Astrocyte of the cerebellum (primary cell): ENCODE results near the gene RREB1.

Source experiments
- DNase-seq: peaks from one replicate; pipeline ENCODE4 v3.0.0-alpha.2; 2011; ENCODE audit warnings: low read depth
- H3K4me3 ChIP-seq: 2 replicates; pipeline ENCODE4 v1.5.1; 2011; ENCODE audit warnings: mild to moderate bottlenecking, low read depth, low read length, moderate library complexity
- in situ Hi-C: cut with HindIII; loops from 2 replicates; pipeline ENCODE4 v1.10.0; 2017; ENCODE audit warnings: low sequenced_read_pairs
- TF ChIP-seq, protein P1 (sequence below): IDR thresholded peaks from 2 replicates; pipeline ENCODE4 v1.5.1; 2012; ENCODE audit warnings: low read length, low read depth, moderate library complexity, mild to moderate bottlenecking; ENCODE audit errors: missing control alignments

Gene RREB1

GRCh38 chr6:7175462-7175861 lies 67.7 kb downstream of the RREB1 start:
- H3K4me3 ChIP-seq: no peak overlapping the region
- TF ChIP-seq, protein P1, sequence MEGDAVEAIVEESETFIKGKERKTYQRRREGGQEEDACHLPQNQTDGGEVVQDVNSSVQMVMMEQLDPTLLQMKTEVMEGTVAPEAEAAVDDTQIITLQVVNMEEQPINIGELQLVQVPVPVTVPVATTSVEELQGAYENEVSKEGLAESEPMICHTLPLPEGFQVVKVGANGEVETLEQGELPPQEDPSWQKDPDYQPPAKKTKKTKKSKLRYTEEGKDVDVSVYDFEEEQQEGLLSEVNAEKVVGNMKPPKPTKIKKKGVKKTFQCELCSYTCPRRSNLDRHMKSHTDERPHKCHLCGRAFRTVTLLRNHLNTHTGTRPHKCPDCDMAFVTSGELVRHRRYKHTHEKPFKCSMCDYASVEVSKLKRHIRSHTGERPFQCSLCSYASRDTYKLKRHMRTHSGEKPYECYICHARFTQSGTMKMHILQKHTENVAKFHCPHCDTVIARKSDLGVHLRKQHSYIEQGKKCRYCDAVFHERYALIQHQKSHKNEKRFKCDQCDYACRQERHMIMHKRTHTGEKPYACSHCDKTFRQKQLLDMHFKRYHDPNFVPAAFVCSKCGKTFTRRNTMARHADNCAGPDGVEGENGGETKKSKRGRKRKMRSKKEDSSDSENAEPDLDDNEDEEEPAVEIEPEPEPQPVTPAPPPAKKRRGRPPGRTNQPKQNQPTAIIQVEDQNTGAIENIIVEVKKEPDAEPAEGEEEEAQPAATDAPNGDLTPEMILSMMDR: no peak

GRCh38 chr6:7176208-7176607 lies 68.4 kb downstream of the RREB1 start:
- DNase-seq: no peak
- TF ChIP-seq, protein P1: no peak
- H3K4me3 ChIP-seq: no peak overlapping the region
- in situ Hi-C loops: no loop called here

More at GRCh38 chr6:7175462-7175861, 67.7 kb downstream of the RREB1 start:
- in situ Hi-C loops: no loop called here
- no peak for DNase-seq

GRCh38 chr6:7178280-7178679 lies 70.5 kb downstream of the RREB1 start:
- DNase-seq: no peak
- TF ChIP-seq, protein P1: no peak
- no peak overlapping the region for H3K4me3 ChIP-seq
- in situ Hi-C loops: no loop called here

DNA sequence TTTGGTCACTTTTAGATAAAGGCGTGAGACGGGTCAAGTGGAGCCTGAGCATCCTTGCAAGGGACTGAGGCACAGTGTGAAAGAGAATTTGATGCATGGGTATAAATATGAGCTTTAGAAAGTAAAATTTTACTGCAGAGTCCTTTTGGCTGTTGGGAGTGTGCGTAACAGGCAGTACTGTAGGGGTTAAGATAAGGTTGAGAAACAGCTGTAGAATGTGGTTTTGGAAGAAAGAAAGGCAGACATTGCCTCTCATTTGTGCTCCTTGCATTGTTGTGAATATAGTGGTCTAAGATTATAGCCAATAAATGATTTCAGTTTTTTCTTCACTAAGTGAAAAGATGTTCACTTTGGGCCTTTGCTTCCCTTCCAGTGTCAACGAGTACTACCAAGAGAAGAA lies 73.0 kb downstream of the RREB1 start:
- TF ChIP-seq, protein P1: no peak
- no peak for DNase-seq
- in situ Hi-C loops: no loop called here
- H3K4me3 ChIP-seq: no peak overlapping the region

- TF ChIP-seq, protein P1: no peak
- H3K4me3 ChIP-seq: no peak overlapping the region
- no peak for DNase-seq
- in situ Hi-C loops: no loop called here
These were observed 75.9 kb downstream of the RREB1 start for GRCh38 chr6:7183707-7184106.

DNA sequence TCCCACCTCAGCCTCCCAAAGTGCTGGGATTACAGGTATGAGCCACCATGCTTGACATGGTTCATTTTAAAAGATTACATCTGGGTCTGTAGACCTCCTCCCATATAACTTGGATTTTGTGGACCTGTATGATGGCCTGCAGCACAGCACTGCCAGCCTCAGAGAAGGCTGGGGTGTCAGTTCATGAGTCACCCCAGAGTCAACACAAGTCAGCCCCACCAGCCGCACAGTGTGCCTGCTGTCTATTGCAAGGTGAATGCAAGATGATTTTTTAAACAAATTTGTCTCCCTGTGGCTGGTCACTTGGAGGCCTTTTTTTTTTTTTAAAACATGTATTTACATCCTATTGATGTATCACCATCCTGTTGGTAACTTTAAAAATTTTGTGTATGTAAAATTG lies 76.7 kb downstream of the RREB1 start:
- TF ChIP-seq, protein P1: no peak
- no peak for DNase-seq
- H3K4me3 ChIP-seq: no peak overlapping the region
- in situ Hi-C loops: no loop called here

DNA sequence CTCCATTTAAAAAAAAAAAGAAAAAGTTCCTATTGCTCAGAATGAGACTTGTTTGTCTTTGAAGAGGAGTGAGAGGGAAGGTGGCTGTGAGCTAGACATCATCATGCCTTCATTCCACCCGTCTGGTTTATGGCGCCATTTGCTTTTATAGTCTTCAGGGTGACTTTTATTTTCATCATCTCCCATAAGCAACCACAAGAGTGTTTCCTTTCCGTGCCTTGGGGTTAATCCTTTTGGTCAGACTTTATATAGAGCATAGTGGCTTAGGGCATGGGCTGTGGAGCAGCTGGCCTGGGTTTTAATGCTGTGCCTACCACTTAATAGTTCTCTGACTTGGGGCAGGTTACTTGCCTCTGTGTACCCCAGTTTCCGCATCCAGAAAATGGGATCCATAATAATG lies 77.8 kb downstream of the RREB1 start:
- DNase-seq: no peak
- TF ChIP-seq, protein P1: no peak
- H3K4me3 ChIP-seq: no peak overlapping the region
- in situ Hi-C loops: no loop called here
